Calu3 (cell line): Measurements from ENCODE around the gene PSORS1C2. TPM values are rescaled to one million over a fixed set of nuclear protein-coding genes. Genes with fewer than 3 reads are reported as not detected.
A peak's percentile ranks its signal among the peaks of the same experiment; 100 is the strongest.

Experiments used
- BruUV-seq: library from RNA; stranded (reverse); fragments of 400-500 nt; replicated peaks from 2 replicates; lab custom pipeline; 2021; lab: Mats Ljungman, UMichigan
- CTCF ChIA-PET: fragments of 300-600 bp; sonication (Branson Sonifier 250); formaldehyde crosslinking; loops from one replicate; lab custom pipeline; 2022; ENCODE audit warnings: antibody characterized with exemption; lab: Charles Lee
- DNase-seq: peaks from one replicate; pipeline ENCODE4 v3.0.0; 2022
- H3K27ac Mint-ChIP-seq: one replicate; pipeline ENCODE4 v1.8.0; 2022; ENCODE audit warnings: mixed read lengths; ENCODE audit not compliant: unreplicated experiment
- H3K27me3 Mint-ChIP-seq: one replicate; pipeline ENCODE4 v1.8.0; 2022; ENCODE audit warnings: mixed read lengths; ENCODE audit not compliant: unreplicated experiment
- H3K36me3 Mint-ChIP-seq: one replicate; pipeline ENCODE4 v1.8.0; 2022; ENCODE audit warnings: mild to moderate bottlenecking, moderate library complexity, mixed read lengths; ENCODE audit not compliant: insufficient read depth, unreplicated experiment
- H3K4me1 Mint-ChIP-seq: one replicate; pipeline ENCODE4 v1.8.0; 2022; ENCODE audit warnings: mild to moderate bottlenecking, low read depth, mixed read lengths; ENCODE audit not compliant: unreplicated experiment
- H3K4me3 Mint-ChIP-seq: one replicate; pipeline ENCODE4 v1.8.0; 2022; ENCODE audit warnings: mild to moderate bottlenecking, low read depth, moderate library complexity, mixed read lengths; ENCODE audit not compliant: unreplicated experiment
- H3K9me3 Mint-ChIP-seq: one replicate; pipeline ENCODE4 v1.8.0; 2022; ENCODE audit warnings: low read depth, mixed read lengths; ENCODE audit not compliant: unreplicated experiment
- intact Hi-C: fragments of 100-400 bp; cut with micrococcal nuclease; formaldehyde crosslinking; loops from one replicate; pipeline ENCODE4 v1.10.0; 2022; ENCODE audit not compliant: unreplicated experiment
- total RNA-seq: library from RNA; stranded (reverse); gene quantifications from 2 replicates; pipeline ENCODE4 v1.2.3, GENCODE V29; 2022
- TF ChIP-seq, protein P1 (sequence below): fragments of 200-600 bp; IDR thresholded peaks from one replicate; pipeline ENCODE4 v1.8.0; 2022; ENCODE audit warnings: antibody characterized with exemption; ENCODE audit not compliant: unreplicated experiment

The PSORS1C2 gene
- total RNA-seq, 1 experiment from 2014 or later = not detected

DNA sequence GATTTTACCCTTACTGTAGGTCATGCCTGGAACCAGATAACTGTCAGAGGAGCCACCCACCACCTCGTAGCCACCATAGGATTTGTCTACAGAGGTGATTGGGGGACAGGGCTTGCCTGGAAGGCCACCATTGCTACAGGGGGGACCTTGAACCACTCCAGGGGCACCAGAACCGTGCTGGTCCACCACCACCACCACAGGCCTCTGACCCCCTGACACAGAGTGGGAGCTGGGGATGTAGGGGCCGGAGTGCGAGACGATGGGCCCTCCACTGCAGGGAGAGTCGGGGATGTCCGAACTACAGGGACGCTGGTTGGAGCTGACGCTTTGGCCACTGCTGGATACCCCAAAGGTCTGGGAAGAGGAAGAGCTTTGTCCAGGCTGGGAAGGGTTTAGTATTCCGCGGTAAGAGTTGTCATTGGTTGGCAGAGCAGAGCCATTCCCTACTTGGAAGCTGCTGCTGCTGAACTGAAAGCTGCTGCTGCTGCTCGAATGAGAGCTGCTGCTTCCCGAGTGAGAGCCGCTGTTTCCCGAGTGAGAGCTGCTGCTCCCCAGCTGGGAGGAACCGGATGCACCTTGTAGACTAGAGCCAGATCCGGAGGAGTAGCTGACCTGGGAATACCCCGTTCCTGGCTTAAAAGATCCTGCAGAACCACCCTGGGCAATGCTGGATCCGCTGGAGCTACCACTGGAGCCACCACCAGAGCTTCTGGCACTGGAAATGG lies 22.0 kb downstream of the PSORS1C2 start:
- intact Hi-C loops = no loop called here
- BruUV-seq = no TSS peak
- H3K4me1 Mint-ChIP-seq = peaks cover 44% of the 10 kb centered on the region
- no peak overlapping the region for H3K4me3 Mint-ChIP-seq
- CTCF ChIA-PET = interaction anchor here (0.9 to 4.0 kb wide), 6 partner anchors 14 to 76 kb away, joined by 3 to 57 read pairs (median 4); partner anchors contain the start of gene TCF19
- no peaks in the 10 kb centered on the region for H3K9me3 Mint-ChIP-seq
- H3K27ac Mint-ChIP-seq = no peak overlapping the region
- DNase-seq = no peak
- TF ChIP-seq, protein P1, sequence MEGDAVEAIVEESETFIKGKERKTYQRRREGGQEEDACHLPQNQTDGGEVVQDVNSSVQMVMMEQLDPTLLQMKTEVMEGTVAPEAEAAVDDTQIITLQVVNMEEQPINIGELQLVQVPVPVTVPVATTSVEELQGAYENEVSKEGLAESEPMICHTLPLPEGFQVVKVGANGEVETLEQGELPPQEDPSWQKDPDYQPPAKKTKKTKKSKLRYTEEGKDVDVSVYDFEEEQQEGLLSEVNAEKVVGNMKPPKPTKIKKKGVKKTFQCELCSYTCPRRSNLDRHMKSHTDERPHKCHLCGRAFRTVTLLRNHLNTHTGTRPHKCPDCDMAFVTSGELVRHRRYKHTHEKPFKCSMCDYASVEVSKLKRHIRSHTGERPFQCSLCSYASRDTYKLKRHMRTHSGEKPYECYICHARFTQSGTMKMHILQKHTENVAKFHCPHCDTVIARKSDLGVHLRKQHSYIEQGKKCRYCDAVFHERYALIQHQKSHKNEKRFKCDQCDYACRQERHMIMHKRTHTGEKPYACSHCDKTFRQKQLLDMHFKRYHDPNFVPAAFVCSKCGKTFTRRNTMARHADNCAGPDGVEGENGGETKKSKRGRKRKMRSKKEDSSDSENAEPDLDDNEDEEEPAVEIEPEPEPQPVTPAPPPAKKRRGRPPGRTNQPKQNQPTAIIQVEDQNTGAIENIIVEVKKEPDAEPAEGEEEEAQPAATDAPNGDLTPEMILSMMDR = no peak
- H3K27me3 Mint-ChIP-seq = no peaks in the 10 kb centered on the region
- peaks cover 19% of the 10 kb centered on the region for H3K36me3 Mint-ChIP-seq

DNA sequence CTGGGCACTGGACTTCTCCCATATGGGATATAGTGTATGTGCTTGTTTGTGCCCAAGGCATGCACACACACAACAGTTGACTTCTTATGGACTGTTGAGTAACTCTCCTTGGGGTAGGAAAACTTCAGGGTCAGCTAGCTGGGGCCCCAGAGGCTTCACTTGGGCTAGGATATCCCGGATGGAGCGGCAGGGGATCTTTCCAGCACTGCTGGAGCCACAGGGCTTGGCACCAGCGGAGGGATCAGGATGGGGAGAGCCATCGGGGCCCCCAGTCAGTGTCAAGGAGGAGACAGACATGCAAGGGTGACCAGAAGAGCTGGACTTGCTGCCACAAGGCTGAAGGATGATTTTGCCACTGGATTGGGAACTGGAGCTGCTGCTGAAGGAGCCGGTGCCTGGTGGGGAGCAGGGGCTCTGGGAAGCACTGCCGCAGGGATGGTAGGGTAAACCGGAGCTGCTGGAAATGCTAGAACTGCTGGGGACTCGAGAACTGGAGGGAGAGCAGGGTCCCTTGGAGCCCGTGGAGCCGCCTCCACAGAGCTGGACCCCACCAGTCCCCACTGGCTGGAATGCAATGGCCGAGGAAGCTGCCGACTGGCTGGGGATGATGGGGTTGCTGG lies 22.8 kb downstream of the PSORS1C2 start:
- intact Hi-C loops = loop anchor here (2.0 kb wide), 1 partner anchor 29 kb away; no protein-coding TSS in a partner anchor
- no TSS peak for BruUV-seq
- H3K36me3 Mint-ChIP-seq = peaks cover 19% of the 10 kb centered on the region
- TF ChIP-seq, protein P1 = no peak
- H3K4me1 Mint-ChIP-seq = peaks cover 44% of the 10 kb centered on the region
- DNase-seq = no peak
- H3K27ac Mint-ChIP-seq = peak overlapping the region; percentile 87
- H3K27me3 Mint-ChIP-seq = no peaks in the 10 kb centered on the region
- H3K4me3 Mint-ChIP-seq = peak overlapping the region; percentile 58
- no peaks in the 10 kb centered on the region for H3K9me3 Mint-ChIP-seq
- CTCF ChIA-PET = interaction anchor here (0.6 to 4.0 kb wide), 20 partner anchors 10 to 1191 kb away, joined by 3 to 57 read pairs (median 7); partner anchors contain the start of genes TCF19 and VARS2

DNA sequence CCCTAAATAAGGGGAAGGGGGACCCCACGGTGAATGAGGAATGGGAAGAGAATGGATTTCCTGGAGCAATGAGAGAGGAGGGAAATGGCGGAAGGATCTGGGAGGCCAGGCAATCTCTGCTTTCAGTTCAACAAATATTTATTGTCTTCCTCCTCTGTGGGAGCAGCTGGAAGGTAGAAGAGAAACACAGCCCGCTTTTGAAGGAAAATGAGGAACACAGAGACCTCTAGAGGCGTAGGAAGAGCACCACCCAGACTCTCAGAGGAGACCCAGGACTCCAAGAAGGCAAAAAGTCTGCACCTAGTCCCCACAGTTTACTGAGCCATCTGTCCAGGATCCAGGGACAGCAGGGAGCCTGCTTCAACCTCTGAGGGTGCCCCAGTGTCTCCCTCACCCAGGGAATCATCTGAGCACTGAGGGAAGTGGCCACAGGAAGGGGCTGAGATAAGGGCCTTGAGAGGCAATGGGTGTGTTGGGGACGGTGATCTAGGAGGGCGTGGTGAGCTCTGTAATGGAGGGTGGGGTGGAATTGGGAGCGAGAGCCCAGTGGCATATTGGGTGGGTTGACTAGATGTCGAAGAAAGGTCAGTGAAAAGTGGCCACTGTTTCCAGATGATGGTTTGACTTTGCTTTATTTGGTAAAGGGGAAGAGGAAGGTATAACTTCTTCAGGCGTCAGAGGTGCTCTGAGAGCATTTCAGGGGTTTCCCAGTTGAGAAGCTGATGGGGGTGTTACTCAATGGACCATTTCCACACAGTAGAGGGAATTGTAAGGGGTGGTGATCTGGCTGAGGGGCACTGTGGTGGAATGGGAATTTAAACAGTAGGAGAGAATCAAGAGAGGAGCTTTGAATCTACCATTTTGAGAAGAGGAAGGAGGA lies 23.7 kb downstream of the PSORS1C2 start:
- Mint-ChIP-seq H3K36me3 (peaks cover 19% of the 10 kb centered on the region), H3K4me1 (peaks cover 44% of the 10 kb centered on the region), H3K27me3 (peaks cover 6% of the 10 kb centered on the region), H3K4me3 (peak overlapping the region; percentile 58), H3K9me3 (no peaks in the 10 kb centered on the region), H3K27ac (peak overlapping the region; percentile 87)
- intact Hi-C loops = loop anchor here (2.0 kb wide), 1 partner anchor 28 kb away; no protein-coding TSS in a partner anchor
- BruUV-seq = no TSS peak
- DNase-seq = peak; percentile 73
- TF ChIP-seq, protein P1 = peak; percentile 47
- CTCF ChIA-PET = interaction anchor here (0.6 to 4.0 kb wide), 33 partner anchors 10 to 1192 kb away, joined by 3 to 57 read pairs (median 6); partner anchors contain the start of gene VARS2

DNA sequence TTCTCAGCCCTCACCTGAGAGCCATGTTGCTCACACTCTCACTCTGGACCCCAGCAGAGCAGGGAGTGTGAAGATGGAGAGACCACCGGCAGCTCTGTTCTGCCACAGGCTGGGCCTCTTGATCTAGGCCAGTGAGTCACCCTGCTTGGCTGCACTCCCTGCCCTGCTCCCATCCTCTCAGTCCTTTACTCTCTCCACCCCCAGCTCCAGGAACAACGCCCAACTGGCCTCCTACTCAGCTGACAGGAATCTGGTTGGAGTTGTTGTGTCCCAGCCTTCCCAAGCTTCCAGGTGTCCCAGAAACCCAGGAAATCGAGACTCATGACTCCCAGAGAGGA lies 24.4 kb downstream of the PSORS1C2 start, which contains the start of gene PSORS1C1:
PSORS1C1 (plus strand) TSS at position 260 of the 338 bp plus-strand sequence. CDS start 14,833 bp downstream, outside the sequence.
- H3K9me3 Mint-ChIP-seq = no peaks in the 10 kb centered on the region
- no TSS peak for BruUV-seq
- intact Hi-C loops = loop anchor here (2.0 kb wide), 1 partner anchor 28 kb away; no protein-coding TSS in a partner anchor
- peaks cover 19% of the 10 kb centered on the region for H3K36me3 Mint-ChIP-seq
- TF ChIP-seq, protein P1 = no peak
- DNase-seq = peak; percentile 90
- H3K27ac Mint-ChIP-seq = peak within 1 kb of the TSS; percentile 87
- CTCF ChIA-PET = interaction anchor here (0.6 to 4.0 kb wide), 26 partner anchors 11 to 607 kb away, joined by 3 to 57 read pairs (median 6); partner anchors contain the start of gene VARS2
- peaks cover 51% of the 10 kb centered on the region for H3K4me1 Mint-ChIP-seq
- peak within 1 kb of the TSS; percentile 58 for H3K4me3 Mint-ChIP-seq
- peaks cover 13% of the 10 kb centered on the region for H3K27me3 Mint-ChIP-seq
